Non-pigmented ciliary epithelial cell (primary cell): ENCODE results near the gene ZFAND6.
"Not testable (repeated sequence)": the region's sequence is repeated elsewhere in the genome, so short reads cannot be mapped to it uniquely, and the experiment has no call there.

Experiments used
- DNase-seq: peaks from one replicate; pipeline ENCODE4 v3.0.0-alpha.2; 2010; ENCODE audit warnings: low read depth

ZFAND6 gene

GRCh38 chr15:80099241-80099640 is 39.8 kb downstream of the ZFAND6 start:
- no peak for DNase-seq

GRCh38 chr15:80099662-80100061 is 40.2 kb downstream of the ZFAND6 start:
- not testable (repeated sequence) for DNase-seq

GRCh38 chr15:80100247-80100646 is 40.8 kb downstream of the ZFAND6 start:
- DNase-seq = no peak

- no peak for DNase-seq
These were observed 45.7 kb downstream of the ZFAND6 start for GRCh38 chr15:80105193-80105592.

- no peak for DNase-seq
These were observed 46.1 kb downstream of the ZFAND6 start for GRCh38 chr15:80105595-80105994.

- DNase-seq = no peak
These were observed 46.6 kb downstream of the ZFAND6 start for GRCh38 chr15:80106051-80106450.

GRCh38 chr15:80107204-80107603 is 47.7 kb downstream of the ZFAND6 start:
- no peak for DNase-seq

GRCh38 chr15:80107774-80108173 is 48.3 kb downstream of the ZFAND6 start:
- no peak for DNase-seq

- DNase-seq = no peak
These were observed 49.9 kb downstream of the ZFAND6 start for GRCh38 chr15:80109388-80109787.

GRCh38 chr15:80110920-80111319 is 51.4 kb downstream of the ZFAND6 start:
- no peak for DNase-seq

GRCh38 chr15:80114114-80114513 is 54.6 kb downstream of the ZFAND6 start:
- DNase-seq = no peak

- DNase-seq = no peak
These were observed 55.5 kb downstream of the ZFAND6 start for GRCh38 chr15:80115021-80115420.

GRCh38 chr15:80118956-80119355 is 59.5 kb downstream of the ZFAND6 start:
- no peak for DNase-seq

- no peak for DNase-seq
These were observed 61.2 kb downstream of the ZFAND6 start for GRCh38 chr15:80120636-80121035.

GRCh38 chr15:80121546-80121945 is 62.1 kb downstream of the ZFAND6 start:
- no peak for DNase-seq

- no peak for DNase-seq
These were observed 63.6 kb downstream of the ZFAND6 start for GRCh38 chr15:80123034-80123433.

- not testable (repeated sequence) for DNase-seq
These were observed 67.8 kb downstream of the ZFAND6 start for GRCh38 chr15:80127253-80127652.

- DNase-seq = no peak
These were observed 68.4 kb downstream of the ZFAND6 start for GRCh38 chr15:80127911-80128310.

- DNase-seq = no peak
These were observed 72.9 kb downstream of the ZFAND6 start for GRCh38 chr15:80132382-80132781.

- DNase-seq = no peak
These were observed 77.4 kb downstream of the ZFAND6 start for GRCh38 chr15:80136854-80137253.

GRCh38 chr15:80138961-80139360 is 79.5 kb downstream of the ZFAND6 start:
- no peak for DNase-seq

- no peak for DNase-seq
These were observed 81.4 kb downstream of the ZFAND6 start for GRCh38 chr15:80140909-80141308.

GRCh38 chr15:80141916-80142598 is 82.6 kb downstream of the ZFAND6 start:
- no peak for DNase-seq

- no peak for DNase-seq
These were observed 83.2 kb downstream of the ZFAND6 start for GRCh38 chr15:80142646-80143045.
